A549 (cell line): ENCODE measurements around the gene NPTXR. TPM values are rescaled to one million over a fixed set of nuclear protein-coding genes. Genes with fewer than 3 reads are reported as not detected.

ENCODE experiments used
- ATAC-seq, 2 experiments: fragments of 200-7000 bp in 1 of 2; fragments of >200 bp in 1 of 2; cut with Nextera tagmentation in 1 of 2; cut with Tn5 transposase in 1 of 2; 3 replicates each; pipeline versions ENCODE4 v1.8.0 to v1.9.1; 2018 to 2020; ENCODE audit warnings: mild to moderate bottlenecking in 1 of 2, moderate library complexity in 1 of 2
- CTCF ChIA-PET: fragments of 300-600 bp; sonication (Branson Sonifier 250); formaldehyde crosslinking; extraction: SDS; loops from one replicate; lab custom pipeline; 2021; ENCODE audit warnings: antibody characterized with exemption, inconsistent platforms; lab: Yijun Ruan, JAX
- POLR2A ChIA-PET: fragments of 350-600 bp; formaldehyde crosslinking; extraction: SDS; loops from one replicate; lab custom pipeline; 2021; ENCODE audit warnings: antibody characterized with exemption, inconsistent platforms; lab: Yijun Ruan, JAX
- DNase-seq, 2 experiments: peaks; one replicate each; pipeline versions ENCODE4 v3.0.0 to v3.0.0-alpha.2; 2011 to 2016; ENCODE audit warnings: low read depth in 1 of 2, low spot score in 1 of 2
- FAIRE-seq: peaks from 2 replicates; lab custom pipeline; 2011; peaks lifted over from hg19 to GRCh38; lab: Jason Lieb, UNC
- H3K27ac ChIP-seq, 2 experiments: fragments of >200 bp; sonication (Bioruptor Twin); formaldehyde crosslinking; 3 replicates each; pipeline ENCODE4 v1.5.1; 2016 to 2017
- H3K4me1 ChIP-seq: fragments of >200 bp; sonication (Bioruptor Twin); formaldehyde crosslinking; 3 replicates; pipeline ENCODE4 v1.6.1; 2016
- H3K4me2 ChIP-seq: fragments of >200 bp; sonication (Bioruptor Twin); formaldehyde crosslinking; 3 replicates; pipeline ENCODE4 v1.6.1; 2016
- H3K4me3 ChIP-seq: fragments of >200 bp; sonication (Bioruptor Twin); formaldehyde crosslinking; 3 replicates; pipeline ENCODE4 v1.5.1; 2016
- H3K9me3 ChIP-seq: fragments of >200 bp; sonication (Bioruptor Twin); formaldehyde crosslinking; 3 replicates; pipeline ENCODE4 v1.6.1; 2016
- BHLHE40 ChIP-seq: IDR thresholded peaks from 2 replicates; pipeline ENCODE4 v1.6.1; 2012; ENCODE audit warnings: low read depth, low read length, inconsistent platforms
- CBX2 ChIP-seq: fragments of 200-600 bp; sonication (generic); IDR thresholded peaks from 2 replicates; pipeline ENCODE4 v1.6.1; 2016; ENCODE audit warnings: low read depth, mild to moderate bottlenecking, borderline replicate concordance
- EHF ChIP-seq: fragments of 250-450 bp; sonication (Bioruptor Pico); IDR thresholded peaks from 2 replicates; pipeline ENCODE4 v1.5.0; 2020; ENCODE audit warnings: mild to moderate bottlenecking
- HOXA7 ChIP-seq: fragments of 250-450 bp; sonication (Bioruptor Pico); IDR thresholded peaks from 2 replicates; pipeline ENCODE4 v1.5.0; 2020; ENCODE audit warnings: mild to moderate bottlenecking, moderate library complexity
- HOXB5 ChIP-seq: fragments of 250-450 bp; sonication (Bioruptor Pico); IDR thresholded peaks from 2 replicates; pipeline ENCODE4 v1.5.0; 2020; ENCODE audit warnings: mild to moderate bottlenecking, moderate library complexity
- MAFK ChIP-seq: fragments of 450-650 bp; IDR thresholded peaks from 2 replicates; pipeline ENCODE4 v1.6.1; 2014; ENCODE audit not compliant: partially characterized antibody
- MYC ChIP-seq: IDR thresholded peaks from 2 replicates; pipeline ENCODE4 v1.6.1; 2012; ENCODE audit warnings: mild to moderate bottlenecking, inconsistent platforms, low read length, improper control_type of control experiment, borderline replicate concordance
- PHF8 ChIP-seq: fragments of 200-600 bp; sonication (generic); IDR thresholded peaks from 2 replicates; pipeline ENCODE4 v1.6.1; 2016; ENCODE audit warnings: low read depth, mild to moderate bottlenecking, antibody characterized with exemption, moderate library complexity, borderline replicate concordance
- TP53 ChIP-seq: fragments of 250-450 bp; sonication (Bioruptor Pico); IDR thresholded peaks from 2 replicates; pipeline ENCODE4 v1.5.0; 2021; ENCODE audit warnings: mild to moderate bottlenecking, moderate library complexity
- ZC3H11A ChIP-seq: fragments of 450-650 bp; IDR thresholded peaks from 2 replicates; pipeline ENCODE4 v1.6.1; 2014; ENCODE audit warnings: antibody characterized with exemption, mild to moderate bottlenecking
- ZFP36 ChIP-seq: fragments of 450-650 bp; IDR thresholded peaks from 2 replicates; pipeline ENCODE4 v1.6.1; 2014; ENCODE audit warnings: borderline replicate concordance; ENCODE audit not compliant: partially characterized antibody
- WGBS: methylation state at CpG from one replicate; pipeline ENCODE4 v1.1.6; 2017; ENCODE audit errors: missing lambda C conversion rate; 5-methylcytosine and 5-hydroxymethylcytosine counted together
- polyA plus RNA-seq, 4 experiments: library from polyadenylated mRNA; depleted of rRNA in 3 of 4; stranded (reverse); fragments of >200 nt; fragmentation: RNase III in 1 of 4; extraction: RNeasy Plus Mini Kit Qiagen cat#74134 plus additional on column Dnase treatment in 1 of 4; gene quantifications; 2 replicates in 3 of 4; 3 replicates in 1 of 4; pipeline ENCODE4 v1.2.3, GENCODE V29; 2011 to 2017
- TF ChIP-seq, protein P1 (sequence below): fragments of >200 bp; sonication (Bioruptor Twin); formaldehyde crosslinking; IDR thresholded peaks from 3 replicates; pipeline ENCODE4 v1.6.1; 2016
- TF ChIP-seq, protein P2 (sequence below): fragments of 250-450 bp; sonication (Bioruptor Pico); IDR thresholded peaks from 2 replicates; pipeline ENCODE4 v1.5.0; 2020; ENCODE audit warnings: low read depth, mild to moderate bottlenecking, moderate library complexity
- TF ChIP-seq, protein P3 (sequence below): IDR thresholded peaks from 2 replicates; pipeline ENCODE4 v1.6.1; 2012; ENCODE audit warnings: low read depth, borderline replicate concordance
- TF ChIP-seq, protein P4 (sequence below): IDR thresholded peaks from 2 replicates; pipeline ENCODE4 v1.6.1; 2012
- TF ChIP-seq, protein P5 (sequence below): fragments of 250-450 bp; sonication (Bioruptor Pico); IDR thresholded peaks from 2 replicates; pipeline ENCODE4 v1.5.0; 2021; ENCODE audit warnings: mild to moderate bottlenecking, moderate library complexity, borderline replicate concordance
- TF ChIP-seq, protein P6 (sequence below): IDR thresholded peaks from 2 replicates; pipeline ENCODE4 v1.6.1; 2012

Gene NPTXR
- polyA plus RNA-seq, 2 of the 4 experiments (the other 2 are of a cell fraction): 3.3 to 15.3 TPM

DNA sequence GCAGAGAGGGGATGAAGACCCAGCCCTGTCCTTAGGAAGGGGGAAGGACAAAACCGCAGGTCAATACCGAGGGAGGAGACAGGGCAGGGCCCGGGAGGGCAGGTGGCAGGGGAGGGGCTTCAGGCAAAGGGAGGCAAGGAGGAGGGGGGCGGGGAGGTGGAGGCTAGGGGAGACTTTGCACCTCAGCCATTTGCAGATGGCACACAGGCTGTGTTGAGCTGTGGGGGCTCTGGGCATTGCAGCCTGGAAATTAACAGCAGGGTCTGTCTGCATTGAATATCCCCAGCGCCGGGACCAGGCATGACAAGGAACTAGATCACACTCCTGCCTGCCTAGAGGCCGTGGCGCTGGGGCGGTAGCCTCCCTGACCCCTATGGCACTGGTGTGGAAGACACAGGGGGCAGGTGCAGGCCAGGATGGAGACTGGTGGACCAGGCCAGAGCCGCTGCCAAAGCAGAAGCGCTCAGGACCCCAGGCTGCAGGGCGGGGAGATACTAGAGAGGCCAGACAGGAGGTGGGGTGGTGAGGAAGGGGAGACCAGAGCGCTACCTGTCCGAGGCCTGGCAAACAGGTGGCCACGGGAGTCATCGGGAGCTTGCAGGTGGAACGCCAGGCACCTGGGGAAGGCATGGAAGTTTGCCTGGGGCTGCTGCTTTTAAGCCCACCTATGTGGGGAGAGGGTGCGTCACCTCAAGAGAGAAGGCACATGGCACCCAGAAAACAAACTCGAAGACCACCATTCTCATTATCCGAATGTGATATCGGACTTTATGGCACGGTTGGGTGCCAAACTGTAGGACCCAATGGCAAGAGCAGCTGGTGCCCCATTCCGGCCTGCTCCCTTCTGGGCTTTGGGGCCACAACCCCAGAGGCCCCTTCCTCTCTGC is 16.7 kb upstream of the NPTXR start:
- H3K4me2 ChIP-seq: no peak overlapping the region
- CTCF ChIA-PET: interaction anchor here (0.6 to 2.3 kb wide), 13 partner anchors 9 to 262 kb away, joined by 3 to 26 read pairs (median 4); partner anchors contain the start of gene NPTXR
- no peak for TF ChIP-seq ZC3H11A
- TF ChIP-seq TP53 (CRISPR knock-in tag): no peak
- no peak for TF ChIP-seq HOXB5 (CRISPR knock-in tag)
- TF ChIP-seq CBX2: no peak
- TF ChIP-seq, all 56 proteins: peak for 0
- no peaks in the 10 kb centered on the region; the same call in 2 of the 3 replicates for H3K4me1 ChIP-seq
- 87% methylated on average over 18 of the region's 23 CpGs for WGBS
- no peak for FAIRE-seq
- H3K4me3 ChIP-seq: no peak overlapping the region
- no peak for DNase-seq
- POLR2A ChIA-PET: interaction anchor here (1.0 to 1.4 kb wide), 2 partner anchors 10 to 92 kb away, joined by 3 read pairs; no protein-coding TSS in a partner anchor
- ATAC-seq: peak; percentile 10 to 18; a peak in 3 of 6 replicates
- H3K27ac ChIP-seq: no peak overlapping the region
- no peaks in the 10 kb centered on the region for H3K9me3 ChIP-seq

DNA sequence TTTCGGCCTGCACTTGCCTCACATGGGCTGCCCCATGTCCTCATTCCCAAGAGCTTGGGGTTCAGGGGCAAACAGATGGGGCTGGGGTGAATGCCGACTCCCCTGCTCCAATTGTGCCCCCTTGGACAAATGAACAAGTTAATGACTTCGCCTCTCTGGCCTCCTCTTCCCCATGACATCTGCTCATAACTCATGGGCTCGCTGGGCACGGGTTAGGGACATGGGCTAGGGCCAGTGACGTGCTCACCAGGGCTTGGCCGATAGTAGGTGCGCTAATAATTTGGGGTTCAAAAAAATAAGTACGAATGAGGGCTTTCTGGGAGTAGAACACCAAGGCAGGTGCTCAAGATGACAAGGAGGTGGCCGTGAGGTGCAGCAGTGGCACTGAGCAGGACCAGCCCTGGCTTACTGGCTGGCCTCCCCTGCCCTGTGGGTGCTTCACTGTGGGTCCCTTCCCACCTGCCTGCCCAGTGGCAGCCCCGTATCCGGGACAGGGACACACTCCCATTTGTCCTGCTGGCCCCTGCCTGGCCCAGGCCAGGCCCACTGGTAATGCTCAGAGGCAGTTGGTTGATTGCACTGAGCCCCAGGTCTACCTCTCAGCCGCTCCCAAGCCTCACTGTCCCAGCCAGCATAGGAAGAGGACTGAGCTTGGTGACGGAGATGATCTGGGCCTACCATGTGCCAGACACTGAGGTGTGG is 15.9 kb upstream of the NPTXR start:
- TF ChIP-seq, protein P1, sequence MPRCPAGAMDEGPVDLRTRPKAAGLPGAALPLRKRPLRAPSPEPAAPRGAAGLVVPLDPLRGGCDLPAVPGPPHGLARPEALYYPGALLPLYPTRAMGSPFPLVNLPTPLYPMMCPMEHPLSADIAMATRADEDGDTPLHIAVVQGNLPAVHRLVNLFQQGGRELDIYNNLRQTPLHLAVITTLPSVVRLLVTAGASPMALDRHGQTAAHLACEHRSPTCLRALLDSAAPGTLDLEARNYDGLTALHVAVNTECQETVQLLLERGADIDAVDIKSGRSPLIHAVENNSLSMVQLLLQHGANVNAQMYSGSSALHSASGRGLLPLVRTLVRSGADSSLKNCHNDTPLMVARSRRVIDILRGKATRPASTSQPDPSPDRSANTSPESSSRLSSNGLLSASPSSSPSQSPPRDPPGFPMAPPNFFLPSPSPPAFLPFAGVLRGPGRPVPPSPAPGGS: no peak
- no peak for TF ChIP-seq EHF (CRISPR knock-in tag)
- TF ChIP-seq MAFK: no peak
- TF ChIP-seq MYC: no peak
- TF ChIP-seq, protein P2, sequence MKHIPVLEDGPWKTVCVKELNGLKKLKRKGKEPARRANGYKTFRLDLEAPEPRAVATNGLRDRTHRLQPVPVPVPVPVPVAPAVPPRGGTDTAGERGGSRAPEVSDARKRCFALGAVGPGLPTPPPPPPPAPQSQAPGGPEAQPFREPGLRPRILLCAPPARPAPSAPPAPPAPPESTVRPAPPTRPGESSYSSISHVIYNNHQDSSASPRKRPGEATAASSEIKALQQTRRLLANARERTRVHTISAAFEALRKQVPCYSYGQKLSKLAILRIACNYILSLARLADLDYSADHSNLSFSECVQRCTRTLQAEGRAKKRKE (CRISPR knock-in tag): no peak
- TF ChIP-seq, protein P3, sequence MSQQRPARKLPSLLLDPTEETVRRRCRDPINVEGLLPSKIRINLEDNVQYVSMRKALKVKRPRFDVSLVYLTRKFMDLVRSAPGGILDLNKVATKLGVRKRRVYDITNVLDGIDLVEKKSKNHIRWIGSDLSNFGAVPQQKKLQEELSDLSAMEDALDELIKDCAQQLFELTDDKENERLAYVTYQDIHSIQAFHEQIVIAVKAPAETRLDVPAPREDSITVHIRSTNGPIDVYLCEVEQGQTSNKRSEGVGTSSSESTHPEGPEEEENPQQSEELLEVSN: no peak
- no peak for TF ChIP-seq ZFP36
- TF ChIP-seq, protein P4, sequence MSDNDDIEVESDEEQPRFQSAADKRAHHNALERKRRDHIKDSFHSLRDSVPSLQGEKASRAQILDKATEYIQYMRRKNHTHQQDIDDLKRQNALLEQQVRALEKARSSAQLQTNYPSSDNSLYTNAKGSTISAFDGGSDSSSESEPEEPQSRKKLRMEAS: no peak
- TF ChIP-seq BHLHE40: no peak
- TF ChIP-seq, protein P5, sequence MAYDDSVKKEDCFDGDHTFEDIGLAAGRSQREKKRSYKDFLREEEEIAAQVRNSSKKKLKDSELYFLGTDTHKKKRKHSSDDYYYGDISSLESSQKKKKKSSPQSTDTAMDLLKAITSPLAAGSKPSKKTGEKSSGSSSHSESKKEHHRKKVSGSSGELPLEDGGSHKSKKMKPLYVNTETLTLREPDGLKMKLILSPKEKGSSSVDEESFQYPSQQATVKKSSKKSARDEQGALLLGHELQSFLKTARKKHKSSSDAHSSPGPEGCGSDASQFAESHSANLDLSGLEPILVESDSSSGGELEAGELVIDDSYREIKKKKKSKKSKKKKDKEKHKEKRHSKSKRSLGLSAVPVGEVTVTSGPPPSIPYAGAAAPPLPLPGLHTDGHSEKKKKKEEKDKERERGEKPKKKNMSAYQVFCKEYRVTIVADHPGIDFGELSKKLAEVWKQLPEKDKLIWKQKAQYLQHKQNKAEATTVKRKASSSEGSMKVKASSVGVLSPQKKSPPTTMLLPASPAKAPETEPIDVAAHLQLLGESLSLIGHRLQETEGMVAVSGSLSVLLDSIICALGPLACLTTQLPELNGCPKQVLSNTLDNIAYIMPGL (CRISPR knock-in tag): no peak
- no peak for TF ChIP-seq CBX2
- TF ChIP-seq, protein P6, sequence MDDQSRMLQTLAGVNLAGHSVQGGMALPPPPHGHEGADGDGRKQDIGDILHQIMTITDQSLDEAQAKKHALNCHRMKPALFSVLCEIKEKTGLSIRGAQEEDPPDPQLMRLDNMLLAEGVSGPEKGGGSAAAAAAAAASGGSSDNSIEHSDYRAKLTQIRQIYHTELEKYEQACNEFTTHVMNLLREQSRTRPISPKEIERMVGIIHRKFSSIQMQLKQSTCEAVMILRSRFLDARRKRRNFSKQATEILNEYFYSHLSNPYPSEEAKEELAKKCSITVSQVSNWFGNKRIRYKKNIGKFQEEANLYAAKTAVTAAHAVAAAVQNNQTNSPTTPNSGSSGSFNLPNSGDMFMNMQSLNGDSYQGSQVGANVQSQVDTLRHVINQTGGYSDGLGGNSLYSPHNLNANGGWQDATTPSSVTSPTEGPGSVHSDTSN: no peak
- TF ChIP-seq HOXA7 (CRISPR knock-in tag): no peak
- TF ChIP-seq PHF8: no peak
- no peak for TF ChIP-seq HOXB5 (CRISPR knock-in tag)
- peak in 1 of 2 experiments; percentile 23; a peak in 4 of 6 replicates for ATAC-seq
- H3K4me3 ChIP-seq: no peak overlapping the region
- no peaks in the 10 kb centered on the region; the same call in 2 of the 3 replicates for H3K4me1 ChIP-seq
- H3K9me3 ChIP-seq: no peaks in the 10 kb centered on the region
- H3K4me2 ChIP-seq: no peak overlapping the region
- H3K27ac ChIP-seq: no peak overlapping the region
- DNase-seq: no peak
- ChIA-PET CTCF (interaction anchor here (1.7 to 3.6 kb wide), 5 partner anchors 10 to 144 kb away, joined by 4 to 26 read pairs (median 10); no protein-coding TSS in a partner anchor), POLR2A (interaction anchor here (1.0 kb wide), 1 partner anchor 9 kb away, joined by 3 read pairs; no protein-coding TSS in a partner anchor)
- WGBS: 97% methylated on average over 9 of the region's 14 CpGs
- no peak for FAIRE-seq
